ENCODE results near the gene PPP2R1A. TPM values are rescaled to one million over a fixed set of nuclear protein-coding genes. Genes with fewer than 3 reads are reported as not detected.

PPP2R1A gene
- 113 and 167 TPM in 2 replicates for total RNA-seq

GRCh38 chr19:52189735-52190486 is at the start of gene PPP2R1A:
Gene PPP2R1A (plus strand): TSS chr19:52190052. CDS start chr19:52190097, 45 bp downstream.

GRCh38 chr19:52171321-52172169 is 18.3 kb upstream of the PPP2R1A start, which contains the start of gene ZNF836:
Gene ZNF836 (minus strand): TSS chr19:52171621. CDS start chr19:52168072, 3,549 bp downstream.

GRCh38 chr19:52269338-52270261 is 79.7 kb downstream of the PPP2R1A start, which contains the start of gene ZNF766:
Gene ZNF766 (plus strand): TSS chr19:52269587. CDS start chr19:52269614, 27 bp downstream.

Other genes starting within 250 kb of the PPP2R1A start
- gene ZNF350, start 203.2 kb upstream of the PPP2R1A start, total RNA-seq = 11.1 and 11.3 TPM in 2 replicates
- gene ZNF615, start 181.8 kb upstream of the PPP2R1A start, total RNA-seq = 11.4 and 15.2 TPM in 2 replicates
- 8.8 and 10.2 TPM in 2 replicates for gene ZNF614, start 161.7 kb upstream of the PPP2R1A start, total RNA-seq
- 7.4 and 9.1 TPM in 2 replicates for gene ZNF432, start 141.2 kb upstream of the PPP2R1A start, total RNA-seq
- gene ZNF841, start 94.3 kb upstream of the PPP2R1A start, total RNA-seq = 22.7 and 23.6 TPM in 2 replicates
- 8.7 and 9.0 TPM in 2 replicates for gene ZNF616, start 50.1 kb upstream of the PPP2R1A start, total RNA-seq
- 5.8 and 10.8 TPM in 2 replicates for gene ZNF836, start 18.4 kb upstream of the PPP2R1A start, total RNA-seq
- 13.3 and 14.2 TPM in 2 replicates for gene ZNF766, start 79.5 kb downstream of the PPP2R1A start, total RNA-seq
- gene ZNF480, start 107.1 kb downstream of the PPP2R1A start, total RNA-seq = 6.2 and 7.8 TPM in 2 replicates
- 1.8 and 2.4 TPM in 2 replicates for gene ZNF610, start 146.2 kb downstream of the PPP2R1A start, total RNA-seq
- gene ZNF880, start 179.9 kb downstream of the PPP2R1A start, total RNA-seq = 31.3 and 50.7 TPM in 2 replicates
- gene ZNF528, start 207.8 kb downstream of the PPP2R1A start, total RNA-seq = 24.9 and 30.3 TPM in 2 replicates
- 0.25 TPM in 1 of 2 replicates, not detected in the other for gene ZNF534, start 239.1 kb downstream of the PPP2R1A start, total RNA-seq